Middle frontal gyrus (tissue), 1 donor: Measurements from ENCODE around the gene SLC26A11.

Source experiments
- DNase-seq: peaks from one replicate; pipeline ENCODE4 v3.0.0-alpha.2; 2015; ENCODE audit warnings: low spot score; ENCODE audit errors: extremely low spot score

Gene SLC26A11

GRCh38 chr17:80217703-80218362, 2.4 kb upstream of the SLC26A11 start:
- no peak for DNase-seq

GRCh38 chr17:80218391-80218790, 1.8 kb upstream of the SLC26A11 start:
- DNase-seq: no peak

DNA sequence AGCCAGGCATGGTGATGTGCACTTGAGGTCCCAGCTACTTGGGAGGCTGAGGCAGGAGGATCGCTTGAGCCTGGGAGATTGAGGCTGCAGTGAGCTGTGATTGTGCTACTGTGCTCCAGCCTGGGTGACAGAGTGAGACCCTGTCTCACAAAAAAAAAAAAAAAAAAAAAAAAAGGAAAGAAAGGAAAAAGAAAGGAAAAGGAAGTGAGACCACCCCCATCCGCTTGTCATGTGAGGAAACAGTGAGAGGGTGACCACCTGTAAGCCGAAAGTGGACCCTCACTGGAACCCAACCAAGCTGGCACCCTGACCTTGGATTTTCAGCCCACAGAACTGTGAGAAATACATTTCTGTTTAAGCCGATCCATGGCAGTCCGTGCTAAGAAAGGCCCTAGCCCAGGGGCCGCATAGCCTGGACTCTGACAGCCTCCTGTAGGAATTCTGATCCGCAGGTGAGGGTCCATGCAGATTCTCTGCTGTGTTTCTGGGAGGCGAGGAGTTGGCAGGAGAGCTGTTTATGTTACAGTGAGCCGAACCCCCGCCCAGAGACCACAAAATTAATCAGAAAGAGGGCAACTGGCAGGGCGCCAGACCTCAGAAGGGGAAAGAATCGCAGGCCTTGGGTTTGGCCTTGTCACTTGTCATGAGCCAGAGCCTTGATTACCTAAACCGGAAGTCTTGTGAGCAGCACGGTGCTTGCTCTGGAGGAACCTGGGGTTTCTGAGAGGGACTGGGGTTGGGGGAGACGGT, 1.0 kb upstream of the SLC26A11 start:
- DNase-seq: no peak

DNA sequence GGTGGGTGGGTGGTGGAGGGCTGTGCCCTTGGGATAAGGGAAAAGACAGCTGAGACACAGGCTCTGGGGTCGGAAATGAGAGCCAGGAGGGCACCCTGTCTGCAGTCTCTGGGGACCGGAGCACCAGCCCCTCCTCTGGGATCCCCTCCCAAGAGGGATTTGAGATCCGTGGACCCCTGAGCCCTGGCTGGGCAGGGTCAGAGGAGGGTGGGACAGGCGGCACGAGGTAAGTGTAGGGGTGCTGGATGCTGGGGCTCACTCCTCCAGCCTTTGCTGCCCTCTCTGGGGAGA, 519 bp upstream of the SLC26A11 start:
- no peak for DNase-seq

GRCh38 chr17:80220736-80221215, 549 bp downstream of the SLC26A11 start:
- DNase-seq: no peak

GRCh38 chr17:80221351-80222105, 1.3 kb downstream of the SLC26A11 start:
- no peak for DNase-seq

GRCh38 chr17:80222376-80223141, 2.3 kb downstream of the SLC26A11 start:
- DNase-seq: no peak

- no peak for DNase-seq
Measured at GRCh38 chr17:80223142-80223815, 3.1 kb downstream of the SLC26A11 start.

DNA sequence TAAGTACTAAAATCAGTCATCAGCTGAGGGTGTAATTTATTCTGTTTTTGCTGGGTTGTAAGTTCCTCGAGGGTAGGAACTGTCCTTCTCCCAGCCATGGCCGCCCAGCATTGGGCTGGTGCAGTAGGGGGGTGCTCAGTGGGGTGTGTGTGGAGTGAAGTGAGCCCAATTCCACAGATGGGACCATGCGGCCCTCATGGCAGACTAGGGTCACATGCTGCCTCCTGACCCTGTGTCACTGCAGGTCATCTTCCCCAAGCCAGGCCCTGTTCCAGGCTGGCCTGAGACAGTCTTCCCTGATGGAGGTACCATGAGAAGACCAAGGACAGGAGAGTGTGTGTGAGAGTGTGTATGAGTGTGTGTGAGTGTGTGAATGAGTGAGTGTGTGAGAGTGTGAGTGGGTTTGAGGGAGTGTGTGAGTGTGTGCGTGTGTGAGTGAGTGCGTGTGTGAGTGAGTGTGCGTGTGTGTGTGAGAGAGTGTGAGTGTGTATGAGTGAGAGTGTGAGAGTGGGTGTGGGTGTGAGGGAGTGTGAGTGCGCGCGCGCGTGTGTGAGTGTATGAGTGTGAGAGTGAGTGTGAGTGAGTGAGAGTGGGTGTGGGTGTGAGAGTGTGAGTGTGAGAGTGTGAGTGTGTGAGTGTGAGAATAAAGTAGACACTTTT, 3.7 kb downstream of the SLC26A11 start:
- DNase-seq: no peak

DNA sequence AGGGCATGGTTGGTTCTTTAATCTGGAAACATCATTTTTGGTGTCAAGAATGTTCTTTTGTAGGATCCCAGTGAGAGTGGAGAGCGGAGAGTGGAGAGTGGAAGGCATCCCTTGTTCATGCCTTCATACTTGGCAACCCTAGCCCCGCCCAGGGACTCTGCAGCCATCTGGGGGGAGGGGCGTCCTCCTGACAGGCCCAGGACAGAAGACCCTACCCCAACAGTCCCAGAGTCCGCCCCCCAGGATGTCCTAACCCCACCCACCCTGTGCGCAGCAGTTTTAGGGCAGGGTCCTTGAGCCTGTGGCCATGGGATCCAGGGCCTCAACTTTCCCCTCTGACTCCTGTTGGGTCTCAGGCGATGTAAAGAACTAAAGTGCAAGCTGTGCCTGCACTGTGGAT, 4.5 kb downstream of the SLC26A11 start:
- DNase-seq: no peak

DNA sequence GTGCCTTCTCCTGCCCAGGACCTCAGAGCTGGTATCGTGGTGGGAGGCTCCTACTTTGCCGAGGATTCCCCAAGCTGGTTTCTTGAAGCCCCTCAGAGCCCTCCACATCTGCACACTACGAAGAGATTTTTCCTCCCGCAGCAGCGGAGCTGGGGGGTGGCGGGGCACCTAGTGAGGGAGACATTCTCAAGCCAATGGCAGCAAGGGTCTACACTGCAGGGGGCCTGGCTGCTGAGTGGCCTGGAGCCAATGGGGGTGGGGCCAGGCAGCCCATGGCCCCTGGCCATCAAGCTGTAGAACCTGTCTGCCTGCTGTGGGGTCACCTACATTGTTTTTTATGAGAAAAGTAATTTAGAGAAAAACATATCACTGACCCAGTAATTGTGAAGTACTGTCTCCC, 5.0 kb downstream of the SLC26A11 start:
- DNase-seq: no peak

DNA sequence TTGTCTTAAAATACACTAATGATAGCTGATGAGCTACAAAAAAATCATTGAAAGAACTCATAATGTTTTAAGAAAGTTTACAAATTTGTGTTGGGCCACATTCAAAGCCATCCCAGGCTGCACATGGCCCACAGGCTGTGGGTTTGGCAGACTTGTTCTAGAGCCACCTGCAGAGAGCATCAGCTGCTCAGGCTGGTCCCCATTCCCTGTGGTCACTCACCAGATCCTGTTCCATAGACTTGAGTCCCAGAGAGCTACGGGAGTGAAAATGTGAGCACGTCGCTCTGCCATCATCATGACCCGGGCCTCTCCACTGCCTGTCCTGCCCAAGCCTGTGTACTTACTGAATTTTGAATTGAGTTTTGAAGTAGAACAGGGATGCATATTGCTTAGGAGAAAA, 6.9 kb downstream of the SLC26A11 start:
- no peak for DNase-seq

GRCh38 chr17:80227666-80228065, 7.4 kb downstream of the SLC26A11 start:
- DNase-seq: no peak

GRCh38 chr17:80228477-80228876, 8.2 kb downstream of the SLC26A11 start:
- DNase-seq: no peak

DNA sequence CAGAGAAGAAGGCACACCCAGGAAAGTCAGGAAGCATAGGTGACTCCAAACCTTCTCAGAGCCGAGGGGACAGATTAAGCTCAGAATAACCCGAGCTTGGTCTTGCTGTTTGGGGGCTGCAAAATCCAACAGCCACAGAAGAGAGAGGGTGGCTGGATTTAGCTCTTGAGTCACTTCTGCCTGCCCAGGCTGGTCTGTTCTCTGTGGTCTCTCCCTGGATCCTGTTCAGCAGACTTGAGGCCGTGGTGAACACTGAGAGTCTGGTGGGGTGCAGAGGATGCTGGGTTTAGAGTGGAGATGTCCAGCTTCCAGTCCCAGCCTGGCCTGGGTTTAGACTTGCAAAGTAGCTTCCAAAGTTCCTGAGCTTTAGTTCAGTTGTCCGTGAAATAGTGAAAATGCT, 8.8 kb downstream of the SLC26A11 start:
- DNase-seq: no peak

DNA sequence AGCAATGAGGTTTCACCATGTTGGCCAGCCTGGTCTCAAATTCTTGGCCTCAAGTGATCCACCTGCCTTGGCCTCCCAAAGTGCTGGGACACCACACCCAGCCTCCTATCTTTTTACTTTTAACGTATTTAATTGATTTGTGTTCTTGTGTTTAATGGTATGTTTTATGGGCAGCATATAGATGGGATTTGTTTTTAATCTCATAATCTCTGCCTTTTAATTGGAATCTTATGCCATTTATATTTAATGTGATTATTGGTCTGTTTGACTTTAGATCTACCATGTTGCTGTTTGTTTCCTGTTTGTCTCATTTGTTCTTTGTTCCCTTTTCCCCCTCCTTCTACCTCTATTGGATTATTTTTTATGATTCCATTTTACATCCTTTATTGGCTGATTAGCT, 12.2 kb downstream of the SLC26A11 start:
- no peak for DNase-seq

- DNase-seq: no peak
Measured at GRCh38 chr17:80233202-80233601, 13.0 kb downstream of the SLC26A11 start.

GRCh38 chr17:80236911-80237310, 16.7 kb downstream of the SLC26A11 start:
- no peak for DNase-seq

DNA sequence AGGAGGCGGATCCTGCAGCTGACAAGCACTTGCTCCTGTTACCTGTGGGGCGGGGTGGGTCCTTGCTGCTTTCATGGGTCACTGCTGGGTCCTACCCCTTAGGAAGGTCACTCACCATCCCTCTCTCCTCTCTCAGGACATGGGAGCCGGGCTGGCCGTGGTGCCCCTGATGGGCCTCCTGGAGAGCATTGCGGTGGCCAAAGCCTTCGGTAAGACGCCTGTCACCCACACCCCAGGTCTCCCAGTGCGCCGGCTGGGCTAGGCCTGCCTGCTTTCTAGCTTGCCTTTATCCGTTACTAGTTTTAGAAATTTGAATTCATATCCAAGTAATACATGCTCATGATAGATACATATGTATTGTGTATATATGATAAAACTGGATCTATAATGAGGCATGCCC, 17.2 kb downstream of the SLC26A11 start:
- DNase-seq: no peak

DNA sequence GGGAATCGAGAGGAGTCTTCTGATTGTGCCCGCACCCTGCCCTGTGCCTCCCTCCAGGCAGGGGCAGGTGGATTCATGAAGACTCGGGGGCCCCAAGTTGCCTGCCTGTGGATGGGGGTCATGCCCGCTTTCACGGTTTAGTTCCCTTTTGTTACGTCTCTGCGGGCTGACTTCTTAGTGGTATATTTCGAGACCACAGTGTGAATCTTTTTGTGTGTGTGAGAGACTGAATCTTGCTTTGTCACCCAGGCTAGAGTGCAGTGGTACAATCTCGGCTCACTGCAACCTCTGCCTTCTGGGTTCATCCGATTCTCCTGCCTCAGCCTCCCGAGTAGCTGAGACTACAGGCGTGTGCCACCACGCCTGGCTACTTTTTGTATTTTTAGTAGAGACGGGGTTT, 22.3 kb downstream of the SLC26A11 start:
- no peak for DNase-seq
